HepG2 (cell line): Measurements from ENCODE around the gene ZNF17. TPM values are rescaled to one million over a fixed set of nuclear protein-coding genes. Genes with fewer than 3 reads are reported as not detected.

Source experiments
- ATAC-seq: fragments of 200-7000 bp; cut with Tn5 transposase; 3 replicates; pipeline ENCODE4 v1.9.1; 2020; ENCODE audit warnings: mild to moderate bottlenecking, moderate library complexity
- BruUV-seq: library from RNA; stranded (reverse); fragments of 400-500 nt; replicated peaks from 2 replicates; lab custom pipeline; 2021; lab: Mats Ljungman, UMichigan
- CTCF ChIA-PET: fragments of 300-600 bp; formaldehyde crosslinking; extraction: SDS; loops from one replicate; lab custom pipeline; 2021; ENCODE audit warnings: low total read pairs, inconsistent platforms, low intra/inter-chr PET ratio; lab: Yijun Ruan, JAX
- POLR2A ChIA-PET: fragments of 350-600 bp; sonication (Branson Sonifier 250); formaldehyde crosslinking; loops from one replicate; lab custom pipeline; 2020; ENCODE audit warnings: antibody characterized with exemption, inconsistent platforms; lab: Yijun Ruan, JAX
- DNase-seq: peaks from one replicate; pipeline ENCODE4 v3.0.0-alpha.2; 2015; ENCODE audit warnings: low spot score
- FAIRE-seq: peaks from 3 replicates; lab custom pipeline; 2011; peaks lifted over from hg19 to GRCh38; lab: Jason Lieb, UNC
- H2AFZ ChIP-seq: one replicate; pipeline ENCODE4 v1.6.1; 2011; ENCODE audit warnings: low read length, inconsistent platforms
- H3K27ac ChIP-seq: fragments of 300-600 bp; 3 replicates; pipeline ENCODE4 v1.8.0; 2011; ENCODE audit warnings: mixed run types, mild to moderate bottlenecking, mixed read lengths, low read length, inconsistent platforms; ENCODE audit not compliant: insufficient read depth; ENCODE audit errors: extremely low read length
- H3K27me3 ChIP-seq, 2 experiments: fragments of 200-600 bp in 1 of 2; 2 replicates in 1 of 2; 3 replicates in 1 of 2; pipeline versions ENCODE4 v1.6.0 to v1.8.0; 2011; ENCODE audit warnings: low read length in 2 of 2, mild to moderate bottlenecking in 2 of 2, moderate library complexity in 2 of 2, inconsistent platforms in 1 of 2; ENCODE audit not compliant: insufficient read depth in 2 of 2, control insufficient read depth in 1 of 2
- H3K36me3 ChIP-seq, 2 experiments: fragments of 200-600 bp in 1 of 2; replicated peaks in 1 of 2; 2 replicates in 1 of 2; 3 replicates in 1 of 2; pipeline versions ENCODE4 v1.5.1 to v1.8.0; 2011; ENCODE audit warnings: low read length in 2 of 2, inconsistent platforms in 1 of 2; ENCODE audit not compliant: insufficient read depth in 2 of 2, control insufficient read depth in 1 of 2
- H3K4me1 ChIP-seq: 2 replicates; pipeline ENCODE4 v1.5.1; 2012; ENCODE audit warnings: low read length, inconsistent platforms; ENCODE audit not compliant: insufficient read depth
- H3K4me2 ChIP-seq: 2 replicates; pipeline ENCODE4 v1.6.0; 2011; ENCODE audit warnings: low read depth, low read length, inconsistent platforms
- H3K4me3 ChIP-seq, 3 experiments: fragments of 200-600 bp in 1 of 3; sonication (generic), shearing (Covaris generic) in 1 of 3; replicated peaks in 1 of 3; 2 replicates each; pipeline ENCODE4 v1.5.1; 2011 to 2016; ENCODE audit warnings: low read length in 3 of 3, inconsistent platforms in 2 of 3, low read depth in 2 of 3, mild to moderate bottlenecking in 2 of 3, control low read depth in 1 of 3, mixed read lengths in 1 of 3; ENCODE audit not compliant: insufficient read depth in 1 of 3
- H3K79me2 ChIP-seq: one replicate; pipeline ENCODE4 v1.6.1; 2011; ENCODE audit warnings: low read length, inconsistent platforms; ENCODE audit not compliant: insufficient read depth
- H3K9ac ChIP-seq: 2 replicates; pipeline ENCODE4 v1.6.0; 2011; ENCODE audit warnings: mild to moderate bottlenecking, low read depth, low read length, inconsistent platforms; ENCODE audit not compliant: insufficient read depth
- H3K9me3 ChIP-seq: 2 replicates; pipeline ENCODE4 v1.5.1; 2012; ENCODE audit warnings: mild to moderate bottlenecking, low read length
- H4K20me1 ChIP-seq: 2 replicates; pipeline ENCODE4 v1.6.0; 2011; ENCODE audit warnings: inconsistent platforms, mild to moderate bottlenecking, low read length, moderate library complexity; ENCODE audit not compliant: insufficient read depth
- BRCA1 ChIP-seq: sonication (generic); formaldehyde crosslinking; IDR thresholded peaks from 2 replicates; pipeline ENCODE4 v1.4.0; 2020; ENCODE audit warnings: missing genetic modification reagents
- NONO ChIP-seq, 2 experiments: fragments of 450-650 bp in 1 of 2; sonication (generic) in 1 of 2; formaldehyde crosslinking in 1 of 2; IDR thresholded peaks in 1 of 2; conservative IDR thresholded peaks in 1 of 2; 2 replicates each; pipeline versions ENCODE4 v1.6.1 to v1.8.0; 2017 to 2022; ENCODE audit warnings: mild to moderate bottlenecking in 1 of 2, missing genetic modification reagents in 1 of 2, moderate library complexity in 1 of 2
- SNRNP70 ChIP-seq: fragments of 200-400 bp; formaldehyde crosslinking; IDR thresholded peaks from 2 replicates; pipeline ENCODE4 v1.6.1; 2017; ENCODE audit warnings: mild to moderate bottlenecking, low read depth, low read length, moderate library complexity
- WGBS: methylation state at CpG from one replicate; pipeline ENCODE4 v1.1.6; 2017; ENCODE audit warnings: low lambda C conversion rate; 5-methylcytosine and 5-hydroxymethylcytosine counted together
- in situ Hi-C: cut with HindIII; loops from 2 replicates; pipeline ENCODE4 v1.10.0; 2017; ENCODE audit warnings: low pct_unique_long_range_greater_than_20kb; ENCODE audit not compliant: extremely low pct_ligation_motif_present
- intact Hi-C: fragments of 100-400 bp; cut with micrococcal nuclease; formaldehyde crosslinking; loops from one replicate; pipeline ENCODE4 v1.10.0; 2022; ENCODE audit not compliant: unreplicated experiment
- polyA plus RNA-seq, 8 experiments: library from polyadenylated mRNA; depleted of rRNA in 3 of 8; stranded (reverse) in 7 of 8; unstranded in 1 of 8; fragments of >200 nt; fragmentation: Illumina TruSeq in 4 of 8; extraction: Trizol in 4 of 8; gene quantifications; 2 replicates each; pipeline versions ENCODE4 v1.2.1 to v1.2.3, GENCODE V29; 2011 to 2016; ENCODE audit warnings: low read depth in 4 of 8, missing spikeins in 1 of 8, mixed read lengths in 1 of 8; ENCODE audit not compliant: insufficient read depth in 1 of 8
- total RNA-seq, 5 experiments: library from RNA; depleted of rRNA; stranded (reverse); fragments of >200 nt; fragmentation: Illumina TruSeq; extraction: Trizol; gene quantifications; 2 replicates each; pipeline ENCODE4 v1.2.3, GENCODE V29; 2016; ENCODE audit warnings: low read depth in 1 of 5
- TF ChIP-seq, protein P1 (sequence below): sonication (generic); formaldehyde crosslinking; IDR thresholded peaks from one replicate; pipeline ENCODE4 v1.5.1; 2020; ENCODE audit warnings: mild to moderate bottlenecking, missing genetic modification reagents; ENCODE audit errors: not compliant biosample characterization

Gene ZNF17
- total and polyA plus RNA-seq, 2 of the 13 experiments (the other 11 are each of a cell fraction or from before 2014, with no cell fraction given) = 3.7 to 10.1 TPM

DNA sequence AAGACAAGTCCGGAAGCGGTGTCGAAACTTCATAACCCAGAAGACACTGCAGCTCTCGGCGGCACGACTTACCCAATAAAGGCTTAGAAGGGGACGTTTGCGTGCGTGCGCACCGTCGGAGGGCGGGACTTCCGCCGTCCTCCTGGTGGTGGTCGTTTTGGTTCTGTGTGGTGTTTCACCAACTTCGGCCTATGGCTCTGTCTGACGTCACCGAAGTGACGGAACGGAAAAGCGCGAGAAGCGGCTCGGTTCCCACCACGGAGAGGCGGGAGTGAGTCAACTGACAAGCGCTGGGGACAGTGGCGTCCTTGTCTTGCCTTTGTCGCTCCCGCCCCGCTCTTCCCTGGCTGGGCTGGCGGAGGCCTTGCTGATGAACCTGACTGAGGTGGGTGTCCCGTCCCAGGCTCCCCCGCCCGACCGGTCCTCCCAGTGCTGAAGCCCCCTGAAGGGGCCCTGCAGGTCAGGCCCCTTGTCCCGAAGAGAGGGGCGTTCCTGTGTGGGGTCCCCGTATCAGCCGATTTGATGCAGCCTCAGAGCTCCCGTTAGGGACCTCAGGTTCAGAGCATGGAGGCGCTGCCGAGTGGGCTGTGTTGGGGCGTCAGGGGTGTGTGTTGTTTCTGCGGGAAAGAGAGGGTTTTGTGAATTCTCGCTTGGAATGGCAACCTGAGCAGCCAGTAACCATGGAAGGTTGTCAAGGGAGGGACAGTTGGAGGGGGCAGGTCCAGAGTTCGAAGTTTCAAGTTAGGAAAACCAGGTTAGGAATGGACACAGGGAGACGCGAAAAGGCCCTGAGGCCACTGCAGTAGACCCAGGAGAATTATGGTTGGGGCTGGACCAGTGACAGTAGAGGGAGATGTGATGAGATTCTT, 21.0 kb upstream of the ZNF17 start, which contains the start of gene ZNF548 (continued):
- TF ChIP-seq, protein P1, sequence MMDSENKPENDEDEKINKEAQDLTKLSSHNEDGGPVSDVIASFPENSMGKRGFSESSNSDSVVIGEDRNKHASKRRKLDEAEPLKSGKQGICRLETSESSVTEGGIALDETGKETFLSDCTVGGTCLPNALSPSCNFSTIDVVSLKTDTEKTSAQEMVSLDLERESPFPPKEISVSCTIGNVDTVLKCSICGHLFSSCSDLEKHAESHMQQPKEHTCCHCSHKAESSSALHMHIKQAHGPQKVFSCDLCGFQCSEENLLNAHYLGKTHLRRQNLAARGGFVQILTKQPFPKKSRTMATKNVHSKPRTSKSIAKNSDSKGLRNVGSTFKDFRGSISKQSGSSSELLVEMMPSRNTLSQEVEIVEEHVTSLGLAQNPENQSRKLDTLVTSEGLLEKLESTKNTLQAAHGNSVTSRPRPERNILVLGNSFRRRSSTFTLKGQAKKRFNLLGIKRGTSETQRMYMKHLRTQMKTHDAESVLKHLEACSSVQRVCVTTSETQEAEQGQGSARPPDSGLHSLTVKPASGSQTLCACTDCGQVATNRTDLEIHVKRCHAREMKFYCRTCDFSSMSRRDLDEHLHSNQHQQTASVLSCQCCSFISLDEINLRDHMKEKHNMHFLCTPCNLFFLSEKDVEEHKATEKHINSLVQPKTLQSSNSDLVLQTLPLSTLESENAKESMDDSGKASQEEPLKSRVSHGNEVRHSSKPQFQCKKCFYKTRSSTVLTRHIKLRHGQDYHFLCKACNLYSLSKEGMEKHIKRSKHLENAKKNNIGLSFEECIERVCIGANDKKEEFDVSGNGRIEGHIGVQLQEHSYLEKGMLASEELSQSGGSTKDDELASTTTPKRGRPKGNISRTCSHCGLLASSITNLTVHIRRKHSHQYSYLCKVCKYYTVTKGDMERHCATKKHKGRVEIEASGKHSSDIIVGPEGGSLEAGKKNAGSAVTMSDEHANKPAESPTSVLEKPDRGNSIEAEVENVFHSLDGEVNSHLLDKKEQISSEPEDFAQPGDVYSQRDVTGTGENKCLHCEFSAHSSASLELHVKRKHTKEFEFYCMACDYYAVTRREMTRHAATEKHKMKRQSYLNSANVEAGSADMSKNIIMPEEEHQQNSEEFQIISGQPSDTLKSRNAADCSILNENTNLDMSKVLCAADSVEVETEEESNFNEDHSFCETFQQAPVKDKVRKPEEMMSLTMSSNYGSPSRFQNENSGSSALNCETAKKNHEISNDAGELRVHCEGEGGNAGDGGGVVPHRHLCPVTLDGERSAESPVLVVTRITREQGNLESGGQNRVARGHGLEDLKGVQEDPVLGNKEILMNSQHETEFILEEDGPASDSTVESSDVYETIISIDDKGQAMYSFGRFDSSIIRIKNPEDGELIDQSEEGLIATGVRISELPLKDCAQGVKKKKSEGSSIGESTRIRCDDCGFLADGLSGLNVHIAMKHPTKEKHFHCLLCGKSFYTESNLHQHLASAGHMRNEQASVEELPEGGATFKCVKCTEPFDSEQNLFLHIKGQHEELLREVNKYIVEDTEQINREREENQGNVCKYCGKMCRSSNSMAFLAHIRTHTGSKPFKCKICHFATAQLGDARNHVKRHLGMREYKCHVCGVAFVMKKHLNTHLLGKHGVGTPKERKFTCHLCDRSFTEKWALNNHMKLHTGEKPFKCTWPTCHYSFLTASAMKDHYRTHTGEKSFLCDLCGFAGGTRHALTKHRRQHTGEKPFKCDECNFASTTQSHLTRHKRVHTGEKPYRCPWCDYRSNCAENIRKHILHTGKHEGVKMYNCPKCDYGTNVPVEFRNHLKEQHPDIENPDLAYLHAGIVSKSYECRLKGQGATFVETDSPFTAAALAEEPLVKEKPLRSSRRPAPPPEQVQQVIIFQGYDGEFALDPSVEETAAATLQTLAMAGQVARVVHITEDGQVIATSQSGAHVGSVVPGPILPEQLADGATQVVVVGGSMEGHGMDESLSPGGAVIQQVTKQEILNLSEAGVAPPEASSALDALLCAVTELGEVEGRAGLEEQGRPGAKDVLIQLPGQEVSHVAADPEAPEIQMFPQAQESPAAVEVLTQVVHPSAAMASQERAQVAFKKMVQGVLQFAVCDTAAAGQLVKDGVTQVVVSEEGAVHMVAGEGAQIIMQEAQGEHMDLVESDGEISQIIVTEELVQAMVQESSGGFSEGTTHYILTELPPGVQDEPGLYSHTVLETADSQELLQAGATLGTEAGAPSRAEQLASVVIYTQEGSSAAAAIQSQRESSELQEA (CRISPR knock-in tag) = no peak
- TF ChIP-seq, all 625 proteins: peak for 221

DNA sequence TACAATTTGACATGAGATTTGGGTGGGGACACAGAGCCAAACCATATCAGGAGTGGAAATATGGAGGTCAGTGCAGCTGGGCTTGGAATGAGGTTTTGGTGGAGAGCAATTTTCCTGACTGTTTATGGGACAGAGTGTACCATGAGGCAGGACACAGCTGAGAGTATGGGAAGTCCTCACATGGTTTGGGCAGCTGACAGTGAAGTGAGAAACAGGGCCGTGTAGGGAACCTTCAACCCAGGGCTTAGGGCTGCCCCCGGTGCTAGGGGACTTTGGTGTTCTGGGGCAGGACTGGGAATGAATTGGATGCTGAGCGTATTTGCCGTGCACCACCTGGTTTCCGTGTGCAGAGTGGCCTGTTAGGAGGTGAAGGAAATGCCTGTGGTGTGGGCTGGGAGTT, 15.3 kb upstream of the ZNF17 start:
- FAIRE-seq (no peak), DNase-seq (no peak), ATAC-seq (no peak; the same call in 2 of the 3 replicates)
- Histone ChIP-seq H3K4me1 (peaks cover 21% of the 10 kb centered on the region), H3K9ac (no peak overlapping the region), H3K9me3 (no peaks in the 10 kb centered on the region), H2AFZ (no peak overlapping the region), H4K20me1 (no peaks in the 10 kb centered on the region), H3K27ac (no peak overlapping the region), H3K36me3 (peaks cover 18 to 57% of the 10 kb centered on the region in 2 experiments), H3K79me2 (peaks cover 39% of the 10 kb centered on the region), H3K4me2 (no peak overlapping the region), H3K27me3 (no peaks in the 10 kb centered on the region), H3K4me3 (no peak overlapping the region)
- POLR2A ChIA-PET = no interaction called here
- intact Hi-C loops = no loop called here
- CTCF ChIA-PET = no interaction called here
- TF ChIP-seq NONO (IDR thresholded peaks at IDR 0.05) (no peak), NONO (CRISPR knock-in tag; conservative IDR thresholded peaks at IDR 0.05) (no peak), BRCA1 (CRISPR knock-in tag) (no peak), SNRNP70 (no peak)
- 94% methylated on average over 5 of the region's 5 CpGs for WGBS
- in situ Hi-C loops = no loop called here
- no TSS peak for BruUV-seq
